GM21515 (cell line): ENCODE results near the gene CEP170B.
A peak's percentile ranks its signal among the peaks of the same experiment; 100 is the strongest.

Experiments
- ATAC-seq: cut with Tn5 transposase; IDR thresholded peaks from one replicate; pipeline ENCODE4 v1.9.1; 2021; ENCODE audit not compliant: unreplicated experiment

CEP170B gene

GRCh38 chr14:104929268-104930230 is 64.5 kb downstream of the CEP170B start:
- no peak for ATAC-seq

GRCh38 chr14:104930526-104931303 is 65.6 kb downstream of the CEP170B start:
- no peak for ATAC-seq

GRCh38 chr14:104931304-104931770 is 66.3 kb downstream of the CEP170B start:
- no peak for ATAC-seq

- no peak for ATAC-seq
These were observed 67.0 kb downstream of the CEP170B start for GRCh38 chr14:104931771-104932675.

- peak; percentile 53 for ATAC-seq
These were observed 67.9 kb downstream of the CEP170B start for GRCh38 chr14:104932676-104933631.

GRCh38 chr14:104933746-104934733 is 69.0 kb downstream of the CEP170B start:
- no peak for ATAC-seq

GRCh38 chr14:104935026-104935650 is 70.1 kb downstream of the CEP170B start:
- ATAC-seq: no peak

- no peak for ATAC-seq
These were observed 70.9 kb downstream of the CEP170B start for GRCh38 chr14:104935955-104936354.

- ATAC-seq: no peak
These were observed 71.5 kb downstream of the CEP170B start for GRCh38 chr14:104936361-104937155.

GRCh38 chr14:104937161-104937560 is 72.1 kb downstream of the CEP170B start:
- ATAC-seq: no peak

GRCh38 chr14:104937694-104938365 is 72.8 kb downstream of the CEP170B start:
- ATAC-seq: no peak

GRCh38 chr14:104938436-104938835 is 73.4 kb downstream of the CEP170B start:
- ATAC-seq: no peak

- no peak for ATAC-seq
These were observed 73.9 kb downstream of the CEP170B start for GRCh38 chr14:104938960-104939359.

- no peak for ATAC-seq
These were observed 74.8 kb downstream of the CEP170B start for GRCh38 chr14:104939666-104940410.

- no peak for ATAC-seq
These were observed 75.6 kb downstream of the CEP170B start for GRCh38 chr14:104940526-104941150.
